Measurements from ENCODE around the gene PSMB7. TPM values are rescaled to one million over a fixed set of nuclear protein-coding genes. Genes with fewer than 3 reads are reported as not detected.
"Not testable (repeated sequence)": the region's sequence is repeated elsewhere in the genome, so short reads cannot be mapped to it uniquely, and the experiment has no call there.

Gene PSMB7
- polyA plus RNA-seq, 4 donors = 139 to 221 (median 189) TPM

DNA sequence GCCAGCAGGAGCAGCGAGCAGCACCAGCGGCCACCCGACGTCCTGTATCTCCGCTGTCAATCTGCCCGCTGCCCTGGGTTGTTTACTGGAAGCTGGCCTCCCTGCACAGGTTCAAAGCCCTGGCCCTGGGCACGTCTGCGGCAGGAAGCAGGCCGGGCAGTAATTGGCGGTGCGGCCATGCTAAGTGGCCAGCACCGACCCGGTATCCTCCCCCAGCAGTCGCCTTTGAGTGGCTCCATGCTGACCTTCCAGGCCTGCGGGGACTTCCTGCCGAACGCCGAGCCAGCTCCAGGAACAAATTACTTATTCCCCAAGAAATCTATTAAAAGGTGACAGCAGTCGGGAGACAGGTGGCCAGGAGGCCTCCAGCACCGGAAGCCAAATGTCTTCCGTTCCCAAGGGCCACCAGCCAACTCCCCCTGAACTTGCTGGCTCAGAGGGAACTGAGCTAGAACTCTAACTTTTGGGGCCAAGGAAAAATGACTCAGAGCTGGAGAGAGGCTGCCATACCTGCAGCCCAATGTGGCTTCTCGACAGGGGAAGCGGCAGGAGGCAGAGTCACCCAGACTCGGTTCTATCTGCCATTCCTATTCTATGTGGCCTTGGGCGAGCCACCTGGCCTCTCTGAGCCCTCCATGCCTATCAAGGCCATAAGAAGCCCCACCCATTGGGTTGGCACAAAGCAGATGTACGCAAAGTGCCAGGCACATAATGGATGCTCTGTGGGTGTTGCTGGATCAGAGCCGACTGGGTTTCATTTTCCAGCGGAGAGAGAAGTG lies 13.7 kb upstream of the PSMB7 start:
- Histone ChIP-seq H3K27me3 (ENCODE audit: control insufficient read depth in 3 of 3, insufficient read depth in 3 of 3, low read length in 3 of 3) (peaks cover 0 to 4% (median 0%) of the 10 kb centered on the region in 3 donors), H3K9me3 (ENCODE audit: control insufficient read depth in 2 of 2, insufficient read depth in 1 of 2, low read depth in 1 of 2, low read length in 1 of 2) (no peaks in the 10 kb centered on the region), H3K4me1 (ENCODE audit: control insufficient read depth in 3 of 3, insufficient read depth in 2 of 3, low read depth in 1 of 3, low read length in 2 of 3) (peaks cover 0 to 4% (median 0%) of the 10 kb centered on the region in 3 donors), H3K27ac (ENCODE audit: low read depth in 1 of 3, low read length in 2 of 3) (no peak overlapping the region), H3K4me3 (ENCODE audit: low read depth in 1 of 3, low read length in 3 of 3) (no peak overlapping the region), H3K36me3 (ENCODE audit: control insufficient read depth in 3 of 3, insufficient read depth in 2 of 3, low read depth in 1 of 3, low read length in 3 of 3) (no peaks in the 10 kb centered on the region)
- 75 to 77% (median 77%) methylated on average over 28 of the region's 28 CpGs for WGBS, 3 donors
- FAIRE-seq (no peak), DNase-seq (no peak)

GRCh38 chr9:124427281-124427680 lies 12.0 kb upstream of the PSMB7 start:
- FAIRE-seq (no peak), DNase-seq (no peak)
- H3K27me3 ChIP-seq (ENCODE audit: control insufficient read depth in 3 of 3, insufficient read depth in 3 of 3, low read length in 3 of 3) = peaks cover 0 to 12% (median 0%) of the 10 kb centered on the region in 3 donors
- peaks cover 0 to 4% (median 0%) of the 10 kb centered on the region in 3 donors for H3K4me1 ChIP-seq (ENCODE audit: control insufficient read depth in 3 of 3, insufficient read depth in 2 of 3, low read depth in 1 of 3, low read length in 2 of 3)
- H3K36me3 ChIP-seq (ENCODE audit: control insufficient read depth in 3 of 3, insufficient read depth in 2 of 3, low read depth in 1 of 3, low read length in 3 of 3) = no peaks in the 10 kb centered on the region
- no peaks in the 10 kb centered on the region for H3K9me3 ChIP-seq (ENCODE audit: control insufficient read depth in 2 of 2, insufficient read depth in 1 of 2, low read depth in 1 of 2, low read length in 1 of 2)
- H3K27ac ChIP-seq (ENCODE audit: low read depth in 1 of 3, low read length in 2 of 3) = no peak overlapping the region
- 51 to 66% (median 65%) methylated on average over 4 of the region's 4 CpGs for WGBS, 3 donors
- no peak overlapping the region for H3K4me3 ChIP-seq (ENCODE audit: low read depth in 1 of 3, low read length in 3 of 3)

DNA sequence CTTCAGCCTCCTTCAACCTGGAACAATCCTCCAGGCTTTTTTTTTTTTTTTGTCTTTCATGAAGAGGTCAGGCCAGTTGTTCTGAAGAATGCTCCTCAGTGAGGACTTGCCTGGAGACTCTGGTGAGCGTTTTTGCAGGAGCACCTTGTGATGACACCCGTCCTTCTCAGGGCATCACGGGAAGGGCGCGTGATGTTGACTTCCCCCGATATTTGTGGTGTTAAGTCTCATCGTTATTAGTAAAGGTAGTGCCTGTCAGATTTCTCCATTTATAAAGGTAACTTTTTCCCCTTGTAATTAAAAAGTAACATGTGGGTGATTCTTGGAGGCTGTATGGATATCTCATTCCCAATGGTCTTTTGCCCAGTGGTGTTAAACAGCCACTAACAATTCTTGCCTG lies 11.1 kb upstream of the PSMB7 start:
- Histone ChIP-seq H3K27me3 (ENCODE audit: control insufficient read depth in 3 of 3, insufficient read depth in 3 of 3, low read length in 3 of 3) (peaks cover 0 to 12% (median 0%) of the 10 kb centered on the region in 3 donors), H3K27ac (ENCODE audit: low read depth in 1 of 3, low read length in 2 of 3) (no peak overlapping the region), H3K36me3 (ENCODE audit: control insufficient read depth in 3 of 3, insufficient read depth in 2 of 3, low read depth in 1 of 3, low read length in 3 of 3) (no peaks in the 10 kb centered on the region), H3K4me3 (ENCODE audit: low read depth in 1 of 3, low read length in 3 of 3) (no peak overlapping the region), H3K4me1 (ENCODE audit: control insufficient read depth in 3 of 3, insufficient read depth in 2 of 3, low read depth in 1 of 3, low read length in 2 of 3) (peaks cover 0 to 2% (median 0%) of the 10 kb centered on the region in 3 donors), H3K9me3 (ENCODE audit: control insufficient read depth in 2 of 2, insufficient read depth in 1 of 2, low read depth in 1 of 2, low read length in 1 of 2) (no peaks in the 10 kb centered on the region)
- 88 to 92% (median 92%) methylated on average over 7 of the region's 7 CpGs for WGBS, 3 donors
- DNase-seq = no peak
- no peak for FAIRE-seq

- peaks cover 0 to 12% (median 0%) of the 10 kb centered on the region in 3 donors for H3K27me3 ChIP-seq (ENCODE audit: control insufficient read depth in 3 of 3, insufficient read depth in 3 of 3, low read length in 3 of 3)
- H3K4me3 ChIP-seq (ENCODE audit: low read depth in 1 of 3, low read length in 3 of 3); DNase-seq; H3K36me3 ChIP-seq (ENCODE audit: control insufficient read depth in 3 of 3, insufficient read depth in 2 of 3, low read depth in 1 of 3, low read length in 3 of 3); H3K27ac ChIP-seq (ENCODE audit: low read depth in 1 of 3, low read length in 2 of 3); H3K4me1 ChIP-seq (ENCODE audit: control insufficient read depth in 3 of 3, insufficient read depth in 2 of 3, low read depth in 1 of 3, low read length in 2 of 3); H3K9me3 ChIP-seq (ENCODE audit: control insufficient read depth in 2 of 2, insufficient read depth in 1 of 2, low read depth in 1 of 2, low read length in 1 of 2): not testable (repeated sequence)
- FAIRE-seq = peak; percentile 55
- WGBS, 3 donors = 74 to 91% (median 87%) methylated on average over 12 of the region's 12 CpGs
These were observed 10.5 kb upstream of the PSMB7 start for GRCh38 chr9:124425733-124426132.

GRCh38 chr9:124423591-124423990 lies 8.3 kb upstream of the PSMB7 start:
- Histone ChIP-seq H3K9me3 (ENCODE audit: control insufficient read depth in 2 of 2, insufficient read depth in 1 of 2, low read depth in 1 of 2, low read length in 1 of 2) (no peaks in the 10 kb centered on the region), H3K27ac (ENCODE audit: low read depth in 1 of 3, low read length in 2 of 3) (no peak overlapping the region), H3K36me3 (ENCODE audit: control insufficient read depth in 3 of 3, insufficient read depth in 2 of 3, low read depth in 1 of 3, low read length in 3 of 3) (no peaks in the 10 kb centered on the region), H3K4me3 (ENCODE audit: low read depth in 1 of 3, low read length in 3 of 3) (no peak overlapping the region), H3K27me3 (ENCODE audit: control insufficient read depth in 3 of 3, insufficient read depth in 3 of 3, low read length in 3 of 3) (peaks cover 0 to 12% (median 0%) of the 10 kb centered on the region in 3 donors), H3K4me1 (ENCODE audit: control insufficient read depth in 3 of 3, insufficient read depth in 2 of 3, low read depth in 1 of 3, low read length in 2 of 3) (no peaks in the 10 kb centered on the region)
- 44 to 55% (median 54%) methylated on average over 11 of the region's 11 CpGs for WGBS, 3 donors
- no peak for DNase-seq
- no peak for FAIRE-seq

- H3K9me3 ChIP-seq (ENCODE audit: control insufficient read depth in 2 of 2, insufficient read depth in 1 of 2, low read depth in 1 of 2, low read length in 1 of 2) = no peaks in the 10 kb centered on the region
- no peak for DNase-seq
- peaks cover 0 to 12% (median 0%) of the 10 kb centered on the region in 3 donors for H3K27me3 ChIP-seq (ENCODE audit: control insufficient read depth in 3 of 3, insufficient read depth in 3 of 3, low read length in 3 of 3)
- FAIRE-seq = no peak
- no peaks in the 10 kb centered on the region for H3K36me3 ChIP-seq (ENCODE audit: control insufficient read depth in 3 of 3, insufficient read depth in 2 of 3, low read depth in 1 of 3, low read length in 3 of 3)
- H3K27ac ChIP-seq (ENCODE audit: low read depth in 1 of 3, low read length in 2 of 3) = no peak overlapping the region
- no peak overlapping the region for H3K4me3 ChIP-seq (ENCODE audit: low read depth in 1 of 3, low read length in 3 of 3)
- 75 to 87% (median 80%) methylated on average over 5 of the region's 5 CpGs for WGBS, 3 donors
- no peaks in the 10 kb centered on the region for H3K4me1 ChIP-seq (ENCODE audit: control insufficient read depth in 3 of 3, insufficient read depth in 2 of 3, low read depth in 1 of 3, low read length in 2 of 3)
These were observed 7.9 kb upstream of the PSMB7 start for GRCh38 chr9:124423155-124423554.

DNA sequence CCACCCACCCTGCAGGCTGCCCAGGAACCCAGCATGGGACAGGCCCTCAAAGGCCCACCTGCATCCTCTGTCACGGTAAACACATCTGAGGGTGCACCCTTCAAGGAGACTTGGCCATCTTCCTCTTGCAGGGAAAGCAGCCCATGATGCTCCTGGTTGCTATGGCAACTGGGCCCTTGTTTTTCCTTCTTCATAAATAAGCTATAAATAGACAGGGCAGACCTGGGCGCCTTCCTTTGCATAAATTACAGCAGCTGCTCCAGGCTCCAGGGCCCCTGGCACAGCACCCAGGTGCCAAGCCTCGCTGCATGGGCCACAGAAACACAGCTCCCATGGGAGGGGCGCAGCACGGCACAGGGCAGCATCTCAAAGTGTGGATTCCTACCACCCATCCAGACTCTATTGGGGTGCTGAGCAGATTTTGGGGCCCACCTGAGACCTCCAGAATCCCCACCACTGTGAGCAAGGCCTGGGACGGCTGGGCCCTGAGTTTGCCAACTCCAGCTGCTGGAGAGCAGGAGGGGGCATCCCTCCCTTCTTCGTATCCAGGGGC lies 5.8 kb upstream of the PSMB7 start:
- H3K36me3 ChIP-seq (ENCODE audit: control insufficient read depth in 3 of 3, insufficient read depth in 2 of 3, low read depth in 1 of 3, low read length in 3 of 3) = no peaks in the 10 kb centered on the region
- FAIRE-seq (no peak), DNase-seq (no peak)
- H3K9me3 ChIP-seq (ENCODE audit: control insufficient read depth in 2 of 2, insufficient read depth in 1 of 2, low read depth in 1 of 2, low read length in 1 of 2) = no peaks in the 10 kb centered on the region
- H3K27me3 ChIP-seq (ENCODE audit: control insufficient read depth in 3 of 3, insufficient read depth in 3 of 3, low read length in 3 of 3) = peaks cover 0 to 12% (median 0%) of the 10 kb centered on the region in 3 donors
- H3K4me1 ChIP-seq (ENCODE audit: control insufficient read depth in 3 of 3, insufficient read depth in 2 of 3, low read depth in 1 of 3, low read length in 2 of 3) = no peaks in the 10 kb centered on the region
- H3K4me3 ChIP-seq (ENCODE audit: low read depth in 1 of 3, low read length in 3 of 3) = no peak overlapping the region
- 63 to 68% (median 63%) methylated on average over 7 of the region's 7 CpGs for WGBS, 3 donors
- no peak overlapping the region for H3K27ac ChIP-seq (ENCODE audit: low read depth in 1 of 3, low read length in 2 of 3)

DNA sequence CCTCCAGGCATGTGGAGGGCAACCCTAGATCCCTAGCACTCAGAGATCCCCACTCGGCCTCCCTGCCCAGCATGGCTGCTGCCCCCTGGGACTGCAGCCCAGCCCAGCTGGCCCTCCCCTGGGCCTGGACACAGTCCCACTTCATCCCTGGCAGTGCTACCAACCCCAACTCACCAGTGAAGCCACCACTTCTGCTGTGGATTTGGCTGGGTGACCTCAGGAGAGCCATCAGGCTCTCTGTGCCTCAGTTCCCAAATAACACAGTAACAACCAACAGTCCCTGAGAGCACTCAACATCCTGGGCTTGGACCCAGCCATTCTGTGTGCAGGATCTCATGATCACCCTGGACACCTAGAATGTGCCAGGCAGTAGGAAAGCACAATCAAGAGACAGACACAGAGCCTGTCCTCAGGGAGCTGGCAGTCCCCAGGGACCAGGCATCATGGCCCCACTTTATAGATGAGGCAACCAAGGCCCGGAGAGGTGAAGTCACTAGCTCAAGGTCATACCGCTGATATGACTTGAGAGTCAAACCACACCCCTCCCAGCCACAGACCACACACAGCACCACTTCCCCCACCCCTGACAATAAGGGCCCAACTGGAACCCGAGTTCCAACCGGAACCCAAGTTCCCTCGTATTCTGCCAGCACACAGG lies 4.7 kb upstream of the PSMB7 start:
- FAIRE-seq = no peak

More for the DNA sequence above, 4.7 kb upstream of the PSMB7 start:
- no peak overlapping the region for H3K4me3 ChIP-seq (ENCODE audit: low read depth in 1 of 3, low read length in 3 of 3)
- no peaks in the 10 kb centered on the region for H3K36me3 ChIP-seq (ENCODE audit: control insufficient read depth in 3 of 3, insufficient read depth in 2 of 3, low read depth in 1 of 3, low read length in 3 of 3)
- WGBS, 3 donors = 41 to 67% (median 57%) methylated on average over 5 to 6 of the region's 6 CpGs
- H3K9me3 ChIP-seq (ENCODE audit: control insufficient read depth in 2 of 2, insufficient read depth in 1 of 2, low read depth in 1 of 2, low read length in 1 of 2) = peaks cover 0 to 5% of the 10 kb centered on the region in 2 donors
- no peaks in the 10 kb centered on the region for H3K4me1 ChIP-seq (ENCODE audit: control insufficient read depth in 3 of 3, insufficient read depth in 2 of 3, low read depth in 1 of 3, low read length in 2 of 3)
- DNase-seq = no peak
- no peak overlapping the region for H3K27ac ChIP-seq (ENCODE audit: low read depth in 1 of 3, low read length in 2 of 3)
- H3K27me3 ChIP-seq (ENCODE audit: control insufficient read depth in 3 of 3, insufficient read depth in 3 of 3, low read length in 3 of 3) = peaks cover 0 to 12% (median 0%) of the 10 kb centered on the region in 3 donors

Measured in small intestine (tissue), 7 donors.